PFSK-1 (cell line): Measurements from ENCODE around the gene SYVN1.

Experiments used
- FOXP2 ChIP-seq: optimal IDR thresholded peaks from 2 replicates; pipeline ENCODE3; 2011; ENCODE audit warnings: borderline replicate concordance, control low read depth, inconsistent platforms; ENCODE audit not compliant: insufficient read depth; ENCODE audit errors: extremely low read length, extremely low read depth
- POLR2AphosphoS5 ChIP-seq: IDR thresholded peaks from 2 replicates; pipeline ENCODE4 v1.6.1; 2012; ENCODE audit warnings: low read depth, mild to moderate bottlenecking, control low read depth, low read length, moderate library complexity
- SIN3A ChIP-seq: IDR thresholded peaks from 2 replicates; pipeline ENCODE4 v1.6.1; 2012; ENCODE audit warnings: mild to moderate bottlenecking, low read length, moderate library complexity, borderline replicate concordance; ENCODE audit not compliant: insufficient read depth
- TAF1 ChIP-seq: IDR thresholded peaks from 2 replicates; pipeline ENCODE4 v1.6.1; 2012; ENCODE audit warnings: low read length, control low read depth, borderline replicate concordance; ENCODE audit not compliant: insufficient read depth
- TF ChIP-seq, protein P1 (sequence below), 2 experiments: IDR thresholded peaks; 2 replicates each; pipeline versions ENCODE4 v1.6.1 to v1.8.0; 2011 to 2012; ENCODE audit warnings: low read depth in 2 of 2, low read length in 2 of 2, control low read depth in 1 of 2, inconsistent platforms in 1 of 2, mild to moderate bottlenecking in 1 of 2, moderate library complexity in 1 of 2; ENCODE audit not compliant: insufficient read depth in 1 of 2

SYVN1 gene

DNA sequence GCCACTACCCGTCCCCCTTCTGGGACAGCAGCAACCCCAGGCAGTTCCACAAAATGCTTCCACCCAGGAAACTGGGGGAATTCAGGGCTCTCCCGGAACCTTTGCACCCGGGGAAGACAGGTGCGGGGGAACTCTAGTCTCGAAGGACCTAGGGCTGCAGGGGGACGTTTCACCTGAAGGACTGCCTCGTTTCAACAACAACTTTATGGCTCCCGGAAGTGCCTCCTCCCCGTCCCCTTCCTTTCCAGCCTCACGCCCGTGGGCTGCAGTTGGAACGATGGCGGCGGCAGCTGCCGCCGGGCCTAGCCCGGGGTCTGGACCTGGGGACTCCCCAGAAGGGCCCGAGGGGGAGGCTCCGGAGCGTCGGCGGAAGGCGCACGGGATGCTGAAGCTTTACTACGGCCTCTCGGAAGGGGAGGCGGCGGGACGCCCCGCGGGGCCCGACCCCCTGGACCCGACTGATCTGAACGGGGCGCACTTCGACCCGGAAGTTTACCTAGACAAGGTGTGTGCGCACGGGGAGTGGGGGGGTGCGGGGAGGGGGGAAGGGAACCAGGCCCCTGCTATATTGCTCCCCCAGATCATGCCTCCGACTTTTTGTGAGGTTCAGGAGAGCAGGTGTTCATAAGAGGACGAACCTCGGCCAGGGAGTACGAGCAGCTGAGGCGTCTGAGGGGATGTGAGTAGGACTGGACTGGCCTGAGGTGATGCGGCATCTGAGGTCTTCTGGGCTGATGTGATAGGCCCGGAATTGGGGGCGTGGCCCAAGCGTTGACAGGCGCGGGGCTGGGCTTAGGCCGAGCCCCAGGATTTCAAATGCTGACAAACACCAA, 38.1 kb downstream of the SYVN1 start, which contains the start of gene VPS51:
Gene VPS51, plus strand, starts transcription at position 241 of the 833 bp plus-strand sequence. Its CDS starts 37 bp downstream, at position 278.
- TF ChIP-seq SIN3A (peak; percentile 87; the same call in 1 of the 2 replicates), POLR2AphosphoS5 (peak; percentile 94), FOXP2 (peak; percentile 47), TAF1 (peak; percentile 95; the same call in 1 of the 2 replicates)
- TF ChIP-seq, protein P1, sequence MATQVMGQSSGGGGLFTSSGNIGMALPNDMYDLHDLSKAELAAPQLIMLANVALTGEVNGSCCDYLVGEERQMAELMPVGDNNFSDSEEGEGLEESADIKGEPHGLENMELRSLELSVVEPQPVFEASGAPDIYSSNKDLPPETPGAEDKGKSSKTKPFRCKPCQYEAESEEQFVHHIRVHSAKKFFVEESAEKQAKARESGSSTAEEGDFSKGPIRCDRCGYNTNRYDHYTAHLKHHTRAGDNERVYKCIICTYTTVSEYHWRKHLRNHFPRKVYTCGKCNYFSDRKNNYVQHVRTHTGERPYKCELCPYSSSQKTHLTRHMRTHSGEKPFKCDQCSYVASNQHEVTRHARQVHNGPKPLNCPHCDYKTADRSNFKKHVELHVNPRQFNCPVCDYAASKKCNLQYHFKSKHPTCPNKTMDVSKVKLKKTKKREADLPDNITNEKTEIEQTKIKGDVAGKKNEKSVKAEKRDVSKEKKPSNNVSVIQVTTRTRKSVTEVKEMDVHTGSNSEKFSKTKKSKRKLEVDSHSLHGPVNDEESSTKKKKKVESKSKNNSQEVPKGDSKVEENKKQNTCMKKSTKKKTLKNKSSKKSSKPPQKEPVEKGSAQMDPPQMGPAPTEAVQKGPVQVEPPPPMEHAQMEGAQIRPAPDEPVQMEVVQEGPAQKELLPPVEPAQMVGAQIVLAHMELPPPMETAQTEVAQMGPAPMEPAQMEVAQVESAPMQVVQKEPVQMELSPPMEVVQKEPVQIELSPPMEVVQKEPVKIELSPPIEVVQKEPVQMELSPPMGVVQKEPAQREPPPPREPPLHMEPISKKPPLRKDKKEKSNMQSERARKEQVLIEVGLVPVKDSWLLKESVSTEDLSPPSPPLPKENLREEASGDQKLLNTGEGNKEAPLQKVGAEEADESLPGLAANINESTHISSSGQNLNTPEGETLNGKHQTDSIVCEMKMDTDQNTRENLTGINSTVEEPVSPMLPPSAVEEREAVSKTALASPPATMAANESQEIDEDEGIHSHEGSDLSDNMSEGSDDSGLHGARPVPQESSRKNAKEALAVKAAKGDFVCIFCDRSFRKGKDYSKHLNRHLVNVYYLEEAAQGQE (IDR thresholded peaks at IDR 0.05; ENCODE audit: insufficient read depth in 1 of 2, low read depth in 2 of 2, low read length in 2 of 2), result 0 out of 4 replicates have a peak, but pooled peaks of 1 of the 2 experiments have one; percentile 39

DNA sequence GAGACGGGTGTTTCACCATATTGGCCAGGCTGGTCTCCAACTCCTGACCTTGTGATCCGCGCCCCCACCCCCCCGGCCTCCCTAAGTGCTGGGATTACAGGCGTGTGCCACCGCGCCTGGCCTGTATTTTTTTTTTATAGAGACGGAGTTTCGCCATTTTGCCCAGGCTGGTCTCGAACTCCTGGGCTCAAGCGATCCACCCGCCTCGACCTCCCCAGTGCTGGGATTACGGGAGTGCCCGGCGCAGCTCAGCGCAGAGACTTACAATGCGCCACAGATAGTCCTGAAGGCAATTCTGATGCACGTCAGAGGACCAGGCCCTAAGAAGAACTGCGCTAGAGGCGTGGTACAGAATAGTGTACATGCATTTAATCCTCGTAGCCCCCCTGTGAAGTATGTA, 38.9 kb downstream of the SYVN1 start:
- no peak for TF ChIP-seq FOXP2
- TF ChIP-seq SIN3A, result no peak
- no peak for TF ChIP-seq POLR2AphosphoS5
- TF ChIP-seq TAF1, result no peak
- TF ChIP-seq, protein P1 (IDR thresholded peaks at IDR 0.05; ENCODE audit: insufficient read depth in 1 of 2, low read depth in 2 of 2, low read length in 2 of 2), result no peak

DNA sequence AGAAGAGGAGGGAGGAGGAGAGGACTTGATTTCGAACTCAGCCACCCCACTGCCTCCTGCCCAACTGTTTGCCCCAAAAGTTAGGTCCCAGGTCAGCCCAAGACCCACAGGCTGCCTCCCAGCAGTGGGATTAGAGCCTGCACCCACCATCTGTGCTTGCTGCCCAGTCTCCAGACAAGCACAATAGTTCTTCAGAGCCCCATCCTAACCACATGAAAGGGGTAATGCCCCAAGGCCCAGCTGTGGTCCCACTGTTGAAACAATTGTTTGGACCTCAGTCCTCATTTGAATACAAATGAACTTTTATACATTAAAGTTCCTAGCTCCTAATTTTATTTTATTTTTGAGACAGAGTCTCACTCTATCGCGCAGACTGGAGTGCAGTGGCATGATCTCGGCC, 43.7 kb downstream of the SYVN1 start:
- TF ChIP-seq POLR2AphosphoS5, result 0 out of 2 replicates have a peak, but pooled peaks have one; percentile 14
- TF ChIP-seq, protein P1 (IDR thresholded peaks at IDR 0.05; ENCODE audit: insufficient read depth in 1 of 2, low read depth in 2 of 2, low read length in 2 of 2), result no peak

DNA sequence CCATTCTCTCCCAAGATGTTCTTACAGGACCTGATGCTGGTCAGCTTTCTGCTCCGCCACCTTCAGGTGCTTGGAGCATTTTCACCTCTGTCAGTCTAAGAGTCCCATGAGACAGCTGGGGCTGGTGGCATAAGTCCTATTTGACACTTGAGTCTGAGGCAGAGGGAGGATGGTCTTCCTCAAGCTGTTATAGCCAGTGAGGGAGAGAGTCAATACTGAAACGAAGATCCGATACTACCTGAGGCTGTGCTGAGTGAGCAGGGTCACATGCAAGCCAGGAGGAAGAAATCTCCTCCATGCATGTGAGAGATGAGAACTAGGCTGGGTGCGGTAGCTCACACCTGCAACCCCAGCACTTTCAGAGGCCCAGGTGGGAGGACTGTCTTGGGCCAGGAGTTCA, 44.7 kb downstream of the SYVN1 start:
- TF ChIP-seq POLR2AphosphoS5, result no peak
- TF ChIP-seq, protein P1 (IDR thresholded peaks at IDR 0.05; ENCODE audit: insufficient read depth in 1 of 2, low read depth in 2 of 2, low read length in 2 of 2), result no peak
- no peak for TF ChIP-seq TAF1
- no peak for TF ChIP-seq SIN3A
- no peak for TF ChIP-seq FOXP2
